Suprapubic skin (tissue), 3 donors: ENCODE data around the gene FRMPD1.

Source experiments
- CTCF ChIP-seq, 2 donors: fragments of 200-600 bp in 1 of 2; fragments of 450-650 bp in 1 of 2; sonication (generic) in 1 of 2; IDR thresholded peaks; one replicate each; pipeline ENCODE4 v1.5.1; 2016 to 2019; ENCODE audit warnings: antibody characterized with exemption in 2 of 2, mild to moderate bottlenecking in 1 of 2, moderate library complexity in 1 of 2
- POLR2A ChIP-seq, 2 donors: fragments of 450-650 bp; IDR thresholded peaks; one replicate each; pipeline ENCODE4 v1.6.1; 2017; ENCODE audit warnings: antibody characterized with exemption in 2 of 2, mild to moderate bottlenecking in 2 of 2, moderate library complexity in 2 of 2

DNA sequence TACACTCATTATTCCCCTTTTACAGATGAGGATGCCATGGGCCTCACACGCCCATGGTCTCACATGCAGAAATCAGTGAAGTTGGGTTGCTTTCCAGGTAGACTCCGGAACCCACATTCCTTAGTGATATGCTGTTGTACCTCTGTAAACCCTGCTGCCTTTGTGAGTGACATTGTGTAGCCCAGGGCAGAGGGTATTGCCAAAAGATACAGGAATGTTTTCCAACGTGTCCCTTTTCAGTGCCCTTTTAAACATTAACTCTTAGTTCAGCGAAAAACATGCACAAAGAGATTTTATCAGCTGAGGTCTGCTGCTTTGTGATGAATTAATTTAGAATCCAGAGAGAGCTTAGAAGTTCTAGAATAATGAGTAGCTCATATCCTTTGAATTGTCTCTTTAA lies 64.5 kb downstream of the FRMPD1 start:
- TF ChIP-seq POLR2A (IDR thresholded peaks at IDR 0.05) (no peak), CTCF (IDR thresholded peaks at IDR 0.05) (no peak)
